GM21786 (cell line): ENCODE measurements around the gene SUCO.
"Not testable (repeated sequence)": the region's sequence is repeated elsewhere in the genome, so short reads cannot be mapped to it uniquely, and the experiment has no call there.

Source experiments
- ATAC-seq: cut with Tn5 transposase; IDR thresholded peaks from one replicate; pipeline ENCODE4 v1.9.1; 2021; ENCODE audit not compliant: unreplicated experiment

The SUCO gene, protein sequence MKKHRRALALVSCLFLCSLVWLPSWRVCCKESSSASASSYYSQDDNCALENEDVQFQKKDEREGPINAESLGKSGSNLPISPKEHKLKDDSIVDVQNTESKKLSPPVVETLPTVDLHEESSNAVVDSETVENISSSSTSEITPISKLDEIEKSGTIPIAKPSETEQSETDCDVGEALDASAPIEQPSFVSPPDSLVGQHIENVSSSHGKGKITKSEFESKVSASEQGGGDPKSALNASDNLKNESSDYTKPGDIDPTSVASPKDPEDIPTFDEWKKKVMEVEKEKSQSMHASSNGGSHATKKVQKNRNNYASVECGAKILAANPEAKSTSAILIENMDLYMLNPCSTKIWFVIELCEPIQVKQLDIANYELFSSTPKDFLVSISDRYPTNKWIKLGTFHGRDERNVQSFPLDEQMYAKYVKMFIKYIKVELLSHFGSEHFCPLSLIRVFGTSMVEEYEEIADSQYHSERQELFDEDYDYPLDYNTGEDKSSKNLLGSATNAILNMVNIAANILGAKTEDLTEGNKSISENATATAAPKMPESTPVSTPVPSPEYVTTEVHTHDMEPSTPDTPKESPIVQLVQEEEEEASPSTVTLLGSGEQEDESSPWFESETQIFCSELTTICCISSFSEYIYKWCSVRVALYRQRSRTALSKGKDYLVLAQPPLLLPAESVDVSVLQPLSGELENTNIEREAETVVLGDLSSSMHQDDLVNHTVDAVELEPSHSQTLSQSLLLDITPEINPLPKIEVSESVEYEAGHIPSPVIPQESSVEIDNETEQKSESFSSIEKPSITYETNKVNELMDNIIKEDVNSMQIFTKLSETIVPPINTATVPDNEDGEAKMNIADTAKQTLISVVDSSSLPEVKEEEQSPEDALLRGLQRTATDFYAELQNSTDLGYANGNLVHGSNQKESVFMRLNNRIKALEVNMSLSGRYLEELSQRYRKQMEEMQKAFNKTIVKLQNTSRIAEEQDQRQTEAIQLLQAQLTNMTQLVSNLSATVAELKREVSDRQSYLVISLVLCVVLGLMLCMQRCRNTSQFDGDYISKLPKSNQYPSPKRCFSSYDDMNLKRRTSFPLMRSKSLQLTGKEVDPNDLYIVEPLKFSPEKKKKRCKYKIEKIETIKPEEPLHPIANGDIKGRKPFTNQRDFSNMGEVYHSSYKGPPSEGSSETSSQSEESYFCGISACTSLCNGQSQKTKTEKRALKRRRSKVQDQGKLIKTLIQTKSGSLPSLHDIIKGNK (N-terminal part only)

DNA sequence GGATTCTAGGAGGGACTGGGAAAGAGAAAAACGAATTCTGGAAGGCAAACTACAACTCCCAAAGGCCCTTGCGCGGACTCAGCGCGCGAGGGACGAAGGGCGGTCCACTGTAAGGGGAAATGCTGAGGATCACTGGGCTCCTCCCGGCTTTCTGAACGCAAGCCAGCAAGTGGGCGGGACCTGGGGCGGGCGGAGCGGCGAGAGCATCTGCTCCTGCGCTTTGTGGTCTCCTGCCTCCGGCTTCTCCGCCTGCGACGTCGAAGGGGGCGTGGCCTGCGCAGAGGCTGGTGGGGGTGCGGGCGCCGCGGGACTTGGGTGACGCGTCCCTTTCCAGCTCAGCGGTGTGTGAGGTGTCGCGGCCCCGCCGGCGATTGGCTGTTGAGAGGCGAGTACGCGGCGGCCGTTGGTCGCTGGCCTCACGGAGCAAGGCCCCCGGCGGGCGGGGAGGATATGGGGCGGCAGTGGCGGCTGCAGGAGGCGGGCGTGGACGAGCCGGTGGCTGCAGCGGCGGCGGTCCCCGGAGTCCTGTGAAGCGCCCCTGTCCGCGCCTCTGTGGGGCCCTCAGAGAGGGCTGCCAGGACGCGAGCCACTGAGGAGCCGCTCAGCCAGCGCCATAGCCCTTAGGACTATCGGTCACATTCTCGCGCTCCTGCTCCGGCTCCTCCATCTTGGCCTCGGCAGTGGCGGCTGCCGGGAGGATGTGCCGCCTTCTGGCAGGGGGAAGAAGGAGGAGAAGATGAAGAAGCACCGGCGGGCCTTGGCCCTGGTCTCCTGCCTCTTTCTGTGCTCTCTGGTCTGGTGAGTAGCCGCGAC is at the start of gene SUCO:
TSS of gene SUCO (plus strand) at position 451 of the 813 bp plus-strand sequence. CDS start at position 737, 286 bp downstream.
- peak; percentile 78 for ATAC-seq

DNA sequence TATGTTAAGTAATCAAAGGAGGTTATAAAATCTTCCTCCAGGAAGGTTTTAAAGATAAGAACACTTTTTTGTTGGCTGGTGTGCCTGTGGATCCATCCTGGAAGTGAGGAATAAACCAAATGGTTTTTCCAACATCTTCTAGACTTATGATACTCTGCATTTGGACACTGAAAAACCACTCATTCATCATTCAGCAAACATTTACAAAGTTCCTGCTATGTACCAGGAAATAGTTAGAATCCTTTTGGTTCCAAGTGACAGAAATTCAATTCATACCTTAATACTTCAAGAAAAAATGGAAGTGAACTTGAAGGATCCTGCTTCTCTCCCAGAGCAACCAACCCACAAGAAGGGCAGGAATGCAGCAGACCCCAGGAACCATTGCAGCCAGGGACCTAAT is 49.5 kb upstream of the SUCO start:
- no peak for ATAC-seq

DNA sequence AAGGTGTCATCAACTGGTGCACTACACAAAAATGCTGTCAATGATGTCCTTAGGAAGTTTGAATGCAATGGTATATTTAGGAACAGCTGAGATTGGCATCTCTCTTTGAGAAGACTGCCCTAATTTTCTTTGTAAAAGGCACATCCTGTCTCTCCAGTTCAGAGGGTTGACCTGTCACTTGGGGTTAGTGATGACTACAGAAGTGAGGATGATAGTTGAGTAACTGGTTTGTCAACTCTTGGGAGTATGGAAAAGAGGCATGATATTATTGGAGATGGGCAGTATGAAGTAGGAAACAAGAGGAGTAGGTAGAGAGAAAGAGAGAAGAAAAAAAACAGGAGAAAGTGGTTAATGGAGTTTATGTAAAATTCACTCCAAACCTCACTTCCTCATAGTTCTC is 48.7 kb upstream of the SUCO start:
- ATAC-seq = no peak

DNA sequence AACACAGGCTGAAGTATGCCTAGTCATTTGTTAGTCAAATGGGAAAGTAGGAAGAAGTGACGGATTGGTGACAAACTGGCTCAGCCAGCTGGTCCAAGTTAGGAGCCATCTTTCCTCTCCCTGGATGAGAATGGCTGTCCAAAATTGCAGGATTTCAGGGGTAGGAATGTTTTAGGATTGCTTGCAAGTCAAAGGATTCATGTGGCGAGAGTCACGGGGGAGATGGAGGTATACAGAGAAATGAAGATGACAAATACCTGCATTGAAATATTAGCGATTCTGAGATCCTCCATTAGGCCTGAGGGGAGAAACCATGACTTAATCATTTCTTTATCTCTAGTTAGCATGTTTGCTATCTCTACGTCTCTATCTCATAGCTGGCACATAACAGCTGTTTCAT is 47.3 kb upstream of the SUCO start:
- ATAC-seq = no peak

DNA sequence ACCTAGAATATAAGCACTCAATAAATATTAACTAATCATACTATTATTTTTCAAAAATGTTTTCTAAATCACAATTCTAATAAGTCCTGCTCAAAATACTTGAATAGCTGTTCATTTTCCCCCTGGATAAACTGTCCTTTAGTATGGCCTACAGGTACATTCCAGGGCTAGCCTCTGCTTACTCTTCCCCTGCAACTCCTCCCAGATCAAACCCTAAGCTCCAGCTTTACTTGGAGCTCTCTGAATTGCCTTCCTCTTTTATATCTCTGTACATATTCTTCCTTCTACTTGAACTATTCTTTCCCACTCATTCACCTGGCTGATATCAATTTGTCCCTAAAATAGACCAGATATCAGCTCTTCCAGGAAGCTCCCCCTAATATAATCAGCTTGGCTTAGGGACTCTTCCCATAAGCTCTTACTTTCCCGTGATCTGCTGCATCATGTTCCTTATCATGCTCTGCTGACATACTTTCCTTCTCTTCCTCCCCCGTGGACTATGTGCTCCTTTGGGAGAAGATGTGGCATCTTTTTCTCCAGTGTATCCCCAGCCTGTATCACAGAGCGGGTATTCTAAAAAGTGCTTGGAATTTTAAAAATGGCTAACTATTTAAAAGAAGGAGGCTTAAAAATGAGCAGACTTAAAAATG is 46.0 kb upstream of the SUCO start:
- ATAC-seq = no peak

DNA sequence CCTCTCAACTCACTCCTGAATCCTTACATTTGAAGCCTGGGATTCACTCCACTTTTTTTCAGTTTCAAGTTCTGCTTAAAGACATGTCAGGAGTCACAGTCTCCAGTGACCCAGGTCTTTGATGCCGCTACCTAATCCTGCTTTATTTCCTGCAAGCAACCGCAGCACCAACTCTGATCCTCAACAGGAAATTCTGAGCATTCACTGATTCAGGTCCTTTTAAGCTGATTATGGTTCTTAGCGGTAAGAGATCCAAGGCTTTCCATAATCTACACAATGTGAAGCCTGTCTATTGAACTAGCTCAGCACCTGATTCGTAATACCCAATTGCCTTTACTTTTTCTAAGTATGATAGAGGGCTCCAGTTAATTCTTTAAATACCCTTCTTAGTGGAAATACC is 45.4 kb upstream of the SUCO start:
- no peak for ATAC-seq

DNA sequence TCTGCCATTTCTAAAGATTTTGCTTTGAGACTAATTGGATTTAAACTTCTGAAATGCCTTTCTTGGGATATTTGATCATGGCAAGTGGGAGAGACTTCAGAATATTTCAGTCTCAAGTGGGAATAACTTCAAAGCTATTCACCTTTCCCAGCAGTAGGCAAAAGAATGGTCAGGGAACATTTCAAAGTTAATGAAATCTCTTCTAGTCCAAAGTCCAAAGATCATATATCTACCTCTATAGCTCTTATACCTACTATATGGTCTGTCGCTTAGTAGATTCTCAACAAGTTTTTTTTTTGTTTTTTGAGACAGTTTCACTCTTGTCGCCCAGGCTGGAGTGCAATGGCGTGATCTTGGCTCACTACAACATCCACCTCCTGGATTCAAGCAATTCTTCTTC is 44.6 kb upstream of the SUCO start:
- no peak for ATAC-seq

DNA sequence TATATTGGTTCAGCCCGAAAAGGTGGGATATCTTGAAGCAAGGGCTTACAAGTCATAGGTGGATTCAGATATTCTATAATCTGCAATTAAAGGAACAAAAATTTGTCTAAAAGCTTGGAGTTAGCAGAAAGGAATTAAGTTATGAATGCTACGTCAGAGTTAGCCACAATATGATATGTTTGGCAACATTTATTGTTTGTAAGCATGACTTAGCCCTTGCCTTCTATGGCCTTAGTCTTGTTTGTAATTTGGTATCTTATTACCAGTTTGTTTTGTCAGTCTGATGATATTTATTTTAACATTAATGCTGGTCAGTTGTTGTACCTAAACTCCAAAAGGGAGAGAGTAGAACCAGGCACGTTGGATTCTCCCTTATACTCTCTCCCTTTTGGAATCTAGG is 43.1 kb upstream of the SUCO start:
- no peak for ATAC-seq

DNA sequence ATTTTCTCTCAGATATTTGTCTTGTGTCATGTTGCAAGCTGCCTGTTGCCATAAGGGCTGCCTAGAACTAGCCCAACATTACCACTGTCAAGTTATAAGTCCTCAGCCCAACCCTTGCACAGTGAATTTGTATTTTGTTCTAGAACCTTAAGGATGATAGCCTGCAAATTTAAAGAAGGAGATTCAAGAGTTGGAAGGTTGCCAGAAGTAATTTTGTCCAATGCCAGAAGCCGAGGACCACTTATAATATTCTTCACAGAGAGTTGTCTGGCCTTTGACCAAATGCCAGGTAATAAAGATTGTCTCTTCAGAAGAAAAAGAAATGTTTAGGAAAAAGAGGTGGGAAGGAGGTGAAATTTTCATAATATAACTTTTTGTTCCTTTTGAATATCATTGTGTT is 40.5 kb upstream of the SUCO start:
- ATAC-seq = no peak

DNA sequence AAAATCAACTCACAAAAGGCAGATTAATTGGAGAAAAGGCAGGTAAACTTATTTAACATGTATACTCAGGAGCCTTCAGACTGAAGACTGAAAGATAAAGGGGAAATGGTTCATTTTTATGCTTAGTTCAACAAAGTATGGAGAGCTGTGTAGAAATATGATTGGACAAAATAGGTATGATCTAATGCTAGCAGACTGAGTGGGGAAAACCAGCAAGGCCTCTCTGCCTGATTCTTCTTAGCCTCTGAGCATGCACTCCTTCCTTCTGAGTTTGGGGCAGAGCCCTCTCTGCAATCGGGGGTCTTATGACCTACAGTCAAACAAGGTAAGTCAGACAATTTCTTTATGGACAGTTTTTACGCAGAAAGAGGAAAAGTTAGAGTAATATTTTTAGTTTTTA is 38.8 kb upstream of the SUCO start:
- ATAC-seq = no peak

DNA sequence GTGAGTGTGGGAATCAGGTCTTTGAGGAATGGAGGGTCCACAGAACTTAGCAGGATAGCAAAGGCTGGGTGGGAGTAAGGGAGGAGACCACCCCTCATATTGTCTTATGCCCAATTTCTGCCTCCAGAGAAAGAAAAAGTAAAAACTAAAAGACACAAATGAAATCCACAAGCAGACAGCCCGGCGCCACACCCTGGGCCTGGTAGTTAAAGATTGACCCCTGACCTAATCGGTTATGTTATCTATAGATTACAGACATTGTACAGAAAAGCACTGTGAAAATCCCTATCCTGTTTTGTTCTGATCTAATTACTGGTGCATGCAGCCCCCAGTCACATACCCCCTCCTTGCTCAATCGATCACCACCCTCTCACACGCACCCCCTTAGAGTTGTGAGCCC is 36.8 kb upstream of the SUCO start:
- ATAC-seq = not testable (repeated sequence)

DNA sequence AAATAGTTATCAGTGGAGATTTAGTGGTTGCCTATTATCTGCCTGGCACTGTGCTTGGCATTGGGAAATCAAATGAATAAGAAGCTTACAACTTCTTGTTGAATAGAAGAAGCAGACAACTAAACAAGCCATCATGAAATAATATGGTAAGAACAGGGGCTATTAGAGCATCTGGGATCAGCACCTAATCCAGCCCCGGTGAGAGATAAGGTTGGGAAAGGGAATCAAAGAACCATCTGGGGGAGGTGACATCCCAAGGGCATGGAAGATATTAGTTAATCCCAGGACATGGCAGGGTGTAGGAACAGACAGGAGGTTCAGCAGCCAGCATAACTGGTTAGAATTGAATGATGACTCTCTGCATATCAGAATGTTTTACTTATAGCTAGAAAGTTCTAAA is 36.3 kb upstream of the SUCO start:
- no peak for ATAC-seq

DNA sequence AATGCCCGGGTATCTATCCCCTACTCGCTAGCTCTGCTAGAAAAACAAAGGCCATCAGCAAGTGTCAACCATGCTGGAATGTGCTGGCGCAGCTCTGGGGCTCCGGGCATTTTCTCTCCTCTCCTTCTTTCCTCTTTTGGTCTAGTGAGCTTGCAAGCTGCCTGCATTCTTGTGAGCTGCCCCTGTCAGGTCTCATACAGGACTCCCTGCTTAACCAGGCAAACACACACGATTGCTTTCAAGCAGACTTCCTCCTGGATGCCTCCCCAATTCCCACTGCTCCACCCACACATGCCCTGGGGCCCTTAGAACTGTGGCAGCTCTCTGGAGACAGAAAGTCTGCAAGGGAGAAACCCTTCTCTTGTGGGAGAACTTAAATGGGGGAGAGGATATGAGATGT is 35.7 kb upstream of the SUCO start:
- ATAC-seq = no peak

DNA sequence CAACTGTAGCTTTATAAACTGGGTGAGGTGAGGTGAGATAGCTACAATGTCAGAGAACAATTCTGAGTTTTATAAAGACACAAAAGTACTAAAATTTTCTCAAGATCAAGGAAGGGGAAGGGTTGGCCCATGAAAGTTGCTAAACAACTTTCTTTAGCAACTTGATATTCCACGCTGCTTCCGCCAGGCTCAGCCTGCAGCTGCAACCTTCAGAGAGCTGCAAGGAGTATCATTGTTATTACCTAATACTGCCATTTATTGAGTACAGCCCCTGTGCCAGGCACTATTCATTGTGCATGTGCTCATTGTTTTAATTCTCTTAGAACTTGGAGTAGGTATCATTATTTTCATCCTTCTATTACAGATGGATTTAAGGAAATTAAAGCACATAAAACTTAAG is 34.1 kb upstream of the SUCO start:
- no peak for ATAC-seq

DNA sequence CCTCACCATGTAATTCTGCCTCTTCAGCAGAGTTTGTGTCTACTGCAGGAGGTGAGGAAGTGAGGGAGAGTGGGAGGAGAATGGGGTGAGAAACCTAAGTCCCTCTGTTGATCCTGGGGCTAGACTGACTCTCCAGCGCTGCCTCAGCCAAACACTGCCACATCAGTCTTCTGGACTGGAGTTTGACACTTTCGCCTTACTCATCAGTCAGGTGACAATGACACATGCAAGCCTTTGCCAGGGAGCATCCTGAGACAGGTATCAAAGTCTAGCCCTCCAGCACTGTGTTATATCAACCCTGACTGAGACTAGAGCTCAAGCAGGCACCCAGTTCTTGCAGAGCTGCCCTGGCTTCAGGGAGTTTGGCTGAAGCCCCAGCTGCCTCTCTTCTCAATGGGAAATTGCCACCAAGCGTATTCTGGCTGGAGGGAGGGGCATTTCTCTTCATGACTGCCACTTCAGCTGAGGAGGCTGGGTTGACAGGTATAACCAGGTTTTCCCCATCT is 33.3 kb upstream of the SUCO start:
- ATAC-seq = no peak

DNA sequence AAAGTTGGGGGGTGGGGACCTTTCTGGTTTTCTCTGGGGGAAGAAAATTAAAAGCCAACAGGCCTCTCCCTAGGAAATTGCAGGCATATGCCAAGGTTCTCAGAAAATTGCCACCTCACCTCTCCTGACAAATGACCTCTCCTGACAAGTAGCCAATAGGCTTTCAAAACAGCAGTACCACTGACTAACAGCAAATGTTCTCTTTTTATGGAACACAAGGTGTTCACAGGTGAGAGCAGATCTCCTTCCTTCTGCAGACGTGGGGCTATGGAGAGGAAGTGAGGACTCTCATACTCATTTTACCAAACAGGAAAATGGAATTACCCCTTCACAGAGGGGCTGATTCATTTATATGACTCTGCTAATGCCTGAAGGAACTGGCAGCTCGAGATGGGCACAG is 32.7 kb upstream of the SUCO start:
- no peak for ATAC-seq

DNA sequence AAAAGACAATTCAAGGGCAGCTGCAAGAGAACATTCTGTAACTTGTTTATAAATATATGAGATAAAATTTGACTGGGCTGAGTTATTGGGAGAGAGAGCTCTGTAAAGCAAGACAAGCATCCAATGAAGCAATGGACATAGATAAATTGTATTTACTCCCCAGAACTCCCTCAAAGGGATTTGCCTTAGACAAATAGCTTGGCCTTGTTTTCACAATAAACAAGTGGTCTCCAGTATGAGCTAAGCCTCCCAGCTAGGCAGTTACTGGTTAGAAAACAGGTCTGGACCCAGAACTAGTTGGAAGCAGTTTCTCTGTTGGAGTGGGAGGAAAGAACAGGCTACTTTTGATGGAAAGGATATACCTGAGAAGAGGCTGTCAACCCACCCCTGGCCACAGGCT is 25.2 kb upstream of the SUCO start:
- no peak for ATAC-seq

DNA sequence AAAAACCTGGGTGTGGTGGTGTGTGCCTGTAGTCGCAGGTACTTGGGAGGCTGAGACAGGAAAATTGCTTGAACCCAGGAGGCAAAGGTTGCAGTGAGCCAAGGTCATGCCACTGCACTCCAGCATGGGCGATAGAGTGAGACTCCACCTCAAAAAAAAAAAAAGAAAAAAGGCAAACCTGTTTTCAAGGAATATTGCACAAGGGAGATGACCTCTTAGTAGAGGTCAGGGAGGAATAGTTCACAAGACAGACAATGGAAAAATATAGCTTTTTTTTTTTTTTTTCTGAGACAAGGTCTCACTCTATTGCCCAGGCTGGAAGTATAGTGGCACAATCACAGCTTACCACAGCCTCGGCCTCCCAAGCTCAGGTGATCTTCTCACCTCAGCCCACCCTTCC is 22.5 kb upstream of the SUCO start:
- no peak for ATAC-seq

DNA sequence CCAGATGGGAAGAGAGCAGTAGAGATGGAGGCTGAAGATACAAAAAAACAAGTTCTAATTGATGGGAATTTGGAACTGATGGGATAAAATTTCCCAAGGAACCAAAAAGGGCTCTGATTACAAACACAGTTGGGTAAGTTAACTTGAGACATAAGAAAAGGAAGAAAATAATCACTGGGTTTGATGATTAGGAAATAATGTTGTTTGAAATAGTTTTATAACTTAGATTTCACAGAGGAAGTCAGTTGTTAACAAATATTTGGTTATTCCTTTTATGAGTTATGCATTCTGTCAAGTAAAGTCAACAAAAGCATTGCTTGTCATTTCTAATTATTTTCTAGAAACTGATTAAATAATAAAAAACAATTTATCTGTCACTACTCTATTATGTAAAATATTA is 20.4 kb upstream of the SUCO start:
- ATAC-seq = no peak

DNA sequence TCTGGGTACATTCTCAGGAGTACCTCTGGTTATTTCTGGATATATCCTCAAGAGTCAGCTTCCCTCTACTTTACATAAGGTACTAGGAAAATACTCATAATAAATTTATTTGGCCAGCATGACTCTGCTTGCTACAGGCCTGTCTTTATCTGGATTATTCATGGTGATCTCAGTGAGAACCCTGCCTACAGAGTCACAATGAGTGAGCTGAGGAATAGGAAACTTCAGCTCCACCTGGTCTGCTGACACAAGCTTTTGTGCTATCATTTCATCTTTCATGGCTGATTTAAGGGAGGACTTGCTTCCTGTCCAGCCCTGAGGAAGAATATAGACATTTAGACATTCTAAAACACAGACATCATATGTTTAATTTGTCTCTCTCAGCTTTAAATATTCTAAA is 19.5 kb upstream of the SUCO start:
- no peak for ATAC-seq
